GM12873 (cell line): ENCODE results near the gene FBXO4.

Experiments
- TF ChIP-seq, protein P1 (sequence below): IDR thresholded peaks from 2 replicates; pipeline ENCODE4 v1.5.1; 2012; ENCODE audit warnings: low read depth, mild to moderate bottlenecking, moderate library complexity, low read length, control low read depth; ENCODE audit not compliant: insufficient read depth; ENCODE audit errors: missing control alignments

The FBXO4 gene

DNA sequence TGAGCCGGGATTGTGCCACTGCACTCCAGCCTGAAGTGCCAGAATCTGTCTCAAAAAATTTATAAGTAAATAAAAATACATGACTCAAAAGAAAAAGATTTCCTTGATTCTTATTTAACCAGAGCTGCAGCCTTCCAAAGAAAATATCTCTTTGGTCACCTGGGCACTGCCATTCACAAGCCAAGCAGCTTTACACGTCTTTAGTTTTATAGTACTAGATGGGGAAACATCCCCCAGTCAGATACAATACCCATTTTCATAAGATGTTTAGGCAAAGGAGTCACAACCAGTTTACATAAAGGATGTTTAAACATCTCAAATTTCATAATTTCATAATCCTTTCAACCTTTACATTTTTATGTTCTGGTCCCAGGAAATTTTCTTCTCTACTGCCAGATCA, 41.1 kb upstream of the FBXO4 start:
- TF ChIP-seq, protein P1, sequence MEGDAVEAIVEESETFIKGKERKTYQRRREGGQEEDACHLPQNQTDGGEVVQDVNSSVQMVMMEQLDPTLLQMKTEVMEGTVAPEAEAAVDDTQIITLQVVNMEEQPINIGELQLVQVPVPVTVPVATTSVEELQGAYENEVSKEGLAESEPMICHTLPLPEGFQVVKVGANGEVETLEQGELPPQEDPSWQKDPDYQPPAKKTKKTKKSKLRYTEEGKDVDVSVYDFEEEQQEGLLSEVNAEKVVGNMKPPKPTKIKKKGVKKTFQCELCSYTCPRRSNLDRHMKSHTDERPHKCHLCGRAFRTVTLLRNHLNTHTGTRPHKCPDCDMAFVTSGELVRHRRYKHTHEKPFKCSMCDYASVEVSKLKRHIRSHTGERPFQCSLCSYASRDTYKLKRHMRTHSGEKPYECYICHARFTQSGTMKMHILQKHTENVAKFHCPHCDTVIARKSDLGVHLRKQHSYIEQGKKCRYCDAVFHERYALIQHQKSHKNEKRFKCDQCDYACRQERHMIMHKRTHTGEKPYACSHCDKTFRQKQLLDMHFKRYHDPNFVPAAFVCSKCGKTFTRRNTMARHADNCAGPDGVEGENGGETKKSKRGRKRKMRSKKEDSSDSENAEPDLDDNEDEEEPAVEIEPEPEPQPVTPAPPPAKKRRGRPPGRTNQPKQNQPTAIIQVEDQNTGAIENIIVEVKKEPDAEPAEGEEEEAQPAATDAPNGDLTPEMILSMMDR, result no peak

GRCh38 chr5:41885286-41885685, 39.8 kb upstream of the FBXO4 start:
- TF ChIP-seq, protein P1, result no peak

GRCh38 chr5:41891066-41891707, 33.9 kb upstream of the FBXO4 start:
- TF ChIP-seq, protein P1, result no peak

- TF ChIP-seq, protein P1, result no peak
These were observed 33.0 kb upstream of the FBXO4 start for GRCh38 chr5:41892031-41892430.

- TF ChIP-seq, protein P1, result no peak
These were observed 31.8 kb upstream of the FBXO4 start for GRCh38 chr5:41893074-41893851.

DNA sequence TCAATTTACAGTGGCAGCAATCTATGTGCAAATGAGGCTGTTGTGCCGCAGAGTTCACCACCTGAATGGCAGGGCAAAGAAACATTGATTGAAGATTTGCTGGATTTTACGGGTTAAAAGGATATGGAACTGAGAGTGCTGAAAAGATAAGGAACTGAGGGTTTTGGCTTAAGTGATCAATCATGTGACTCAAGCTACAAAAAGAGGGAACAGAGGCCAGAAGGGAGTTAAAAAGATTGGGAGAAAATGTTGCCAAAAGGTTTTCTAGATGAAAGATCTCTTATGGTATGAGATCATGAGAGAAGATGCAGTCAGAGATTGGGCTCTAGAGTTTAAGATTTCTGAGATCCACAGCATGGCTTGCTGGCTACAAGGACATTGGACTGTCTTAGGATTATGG, 28.9 kb upstream of the FBXO4 start:
- TF ChIP-seq, protein P1, result no peak

GRCh38 chr5:41903382-41903891, 21.6 kb upstream of the FBXO4 start:
- TF ChIP-seq, protein P1, result no peak
